Fibroblast of lung (primary cell): Measurements from ENCODE around the gene CAMTA1. TPM values are rescaled to one million over a fixed set of nuclear protein-coding genes. Genes with fewer than 3 reads are reported as not detected.

Experiments
- DNase-seq, 2 donors: peaks; one replicate each; pipeline versions ENCODE4 v3.0.0 to v3.0.0-alpha.2; 2010; ENCODE audit warnings: low read depth in 2 of 2
- H2AFZ ChIP-seq: 2 replicates; pipeline ENCODE4 v1.5.1; 2012; ENCODE audit warnings: low read length, control low read depth, inconsistent platforms
- H3K27ac ChIP-seq: 2 replicates; pipeline ENCODE4 v1.5.1; 2011; ENCODE audit warnings: low read length, control low read depth; ENCODE audit not compliant: insufficient read depth
- H3K27me3 ChIP-seq: 2 replicates; pipeline ENCODE4 v1.5.1; 2011; ENCODE audit warnings: mild to moderate bottlenecking, low read length; ENCODE audit not compliant: control insufficient read depth, insufficient read depth
- H3K36me3 ChIP-seq: 2 replicates; pipeline ENCODE4 v1.5.1; 2011; ENCODE audit warnings: low read length; ENCODE audit not compliant: control insufficient read depth, insufficient read depth
- H3K4me1 ChIP-seq: 2 replicates; pipeline ENCODE4 v1.5.1; 2011; ENCODE audit warnings: low read length; ENCODE audit not compliant: control insufficient read depth, insufficient read depth; ENCODE audit errors: extremely low read depth
- H3K4me2 ChIP-seq: 2 replicates; pipeline ENCODE4 v1.5.1; 2011; ENCODE audit warnings: low read length, control low read depth; ENCODE audit not compliant: insufficient read depth; ENCODE audit errors: extremely low read depth
- H3K4me3 ChIP-seq, 4 experiments: fragments of 200-600 bp in 1 of 4; sonication (generic) in 1 of 4; replicated peaks in 1 of 4; 2 replicates each; pipeline ENCODE4 v1.5.1; 2011 to 2016; ENCODE audit warnings: low read length in 4 of 4, low read depth in 3 of 4, mild to moderate bottlenecking in 3 of 4, control low read depth in 2 of 4, inconsistent platforms in 1 of 4, mixed read lengths in 1 of 4; ENCODE audit not compliant: insufficient read depth in 1 of 4; ENCODE audit errors: control extremely low read depth in 1 of 4
- H3K79me2 ChIP-seq: 2 replicates; pipeline ENCODE4 v1.5.1; 2012; ENCODE audit warnings: mild to moderate bottlenecking, low read length, inconsistent platforms; ENCODE audit not compliant: control insufficient read depth, insufficient read depth
- H3K9ac ChIP-seq: 2 replicates; pipeline ENCODE4 v1.5.1; 2011; ENCODE audit warnings: mild to moderate bottlenecking, low read length, control low read depth; ENCODE audit not compliant: insufficient read depth
- H3K9me3 ChIP-seq: 2 replicates; pipeline ENCODE4 v1.5.1; 2012; ENCODE audit warnings: low read depth, low read length; ENCODE audit not compliant: control insufficient read depth, insufficient read depth
- H4K20me1 ChIP-seq: 2 replicates; pipeline ENCODE4 v1.5.1; 2011; ENCODE audit warnings: low read length; ENCODE audit not compliant: control insufficient read depth, insufficient read depth; ENCODE audit errors: extremely low read depth
- CTCF ChIP-seq, 2 donors: IDR thresholded peaks in 1 of 2; conservative IDR thresholded peaks in 1 of 2; 1 replicate in 1 of 2; 2 replicates in 1 of 2; pipeline ENCODE4 v1.5.1; 2011 to 2012; ENCODE audit warnings: low read length in 2 of 2, control low read depth in 1 of 2, inconsistent platforms in 1 of 2, low read depth in 1 of 2, mild to moderate bottlenecking in 1 of 2
- EZH2 ChIP-seq: IDR thresholded peaks from 2 replicates; pipeline ENCODE4 v1.5.1; 2012; ENCODE audit warnings: low read length, control low read depth, mild to moderate bottlenecking; ENCODE audit errors: missing control alignments
- polyA plus RNA-seq, 2 donors: library from polyadenylated mRNA; depleted of rRNA in 1 of 2; stranded (reverse) in 1 of 2; unstranded in 1 of 2; fragments of >200 nt; gene quantifications; 2 replicates each; pipeline ENCODE4 v1.2.1, GENCODE V29; 2011 to 2012; ENCODE audit warnings: missing spikeins in 1 of 2
- total RNA-seq: library from RNA; depleted of rRNA; stranded (reverse); fragments of >200 nt; gene quantifications from 2 replicates; pipeline ENCODE4 v1.2.1, GENCODE V29; 2014

The CAMTA1 gene
- total and polyA plus RNA-seq, 2 donors (not counting 1 experiment from before 2014, with no cell fraction given), result 47.6 to 86.0 TPM

- no peaks in the 10 kb centered on the region for H3K9me3 ChIP-seq
- DNase-seq, result no peak
- H3K79me2 ChIP-seq, result no peaks in the 10 kb centered on the region
- no peak overlapping the region for H3K4me2 ChIP-seq
- no peaks in the 10 kb centered on the region for H3K4me1 ChIP-seq
- no peak overlapping the region for H2AFZ ChIP-seq
- TF ChIP-seq EZH2 (no peak), CTCF (conservative IDR thresholded peaks at IDR 0.05 in 1 of 2, IDR thresholded peaks at IDR 0.05 in 1 of 2; ENCODE audit: low read depth in 1 of 2, low read length in 2 of 2) (no peak)
- no peak overlapping the region for H3K9ac ChIP-seq
- H3K36me3 ChIP-seq, result no peaks in the 10 kb centered on the region
- no peak overlapping the region for H3K4me3 ChIP-seq
- no peaks in the 10 kb centered on the region for H3K27me3 ChIP-seq
- no peak overlapping the region for H3K27ac ChIP-seq
- no peaks in the 10 kb centered on the region for H4K20me1 ChIP-seq
Observed at GRCh38 chr1:6984536-6984935, 199.3 kb downstream of the CAMTA1 start.

GRCh38 chr1:6984986-6985385, 199.7 kb downstream of the CAMTA1 start:
- H3K27ac ChIP-seq, result no peak overlapping the region
- no peak overlapping the region for H3K9ac ChIP-seq
- no peaks in the 10 kb centered on the region for H3K4me1 ChIP-seq
- no peak overlapping the region for H2AFZ ChIP-seq
- H3K4me3 ChIP-seq, result no peak overlapping the region
- H3K36me3 ChIP-seq, result no peaks in the 10 kb centered on the region
- no peaks in the 10 kb centered on the region for H3K9me3 ChIP-seq
- no peak for DNase-seq
- no peaks in the 10 kb centered on the region for H3K79me2 ChIP-seq
- TF ChIP-seq CTCF (conservative IDR thresholded peaks at IDR 0.05 in 1 of 2, IDR thresholded peaks at IDR 0.05 in 1 of 2; ENCODE audit: low read depth in 1 of 2, low read length in 2 of 2) (no peak), EZH2 (no peak)
- no peak overlapping the region for H3K4me2 ChIP-seq
- H4K20me1 ChIP-seq, result no peaks in the 10 kb centered on the region
- no peaks in the 10 kb centered on the region for H3K27me3 ChIP-seq

- Histone ChIP-seq H2AFZ (no peak overlapping the region), H3K4me2 (no peak overlapping the region), H3K9ac (no peak overlapping the region), H3K36me3 (no peaks in the 10 kb centered on the region), H3K79me2 (no peaks in the 10 kb centered on the region), H3K9me3 (no peaks in the 10 kb centered on the region), H3K27me3 (no peaks in the 10 kb centered on the region), H4K20me1 (no peaks in the 10 kb centered on the region), H3K27ac (no peak overlapping the region), H3K4me1 (no peaks in the 10 kb centered on the region), H3K4me3 (no peak overlapping the region)
- TF ChIP-seq EZH2 (no peak), CTCF (conservative IDR thresholded peaks at IDR 0.05 in 1 of 2, IDR thresholded peaks at IDR 0.05 in 1 of 2; ENCODE audit: low read depth in 1 of 2, low read length in 2 of 2) (no peak)
- DNase-seq, result no peak
Observed at GRCh38 chr1:6985549-6986276, 200.5 kb downstream of the CAMTA1 start.
